Right lobe of liver (tissue), 4 donors: ENCODE measurements around the gene CACNB1.

Source experiments
- CTCF ChIP-seq, 4 donors: fragments of 200-600 bp in 3 of 4; fragments of 450-650 bp in 1 of 4; IDR thresholded peaks; one replicate each; pipeline versions ENCODE4 v1.5.1 to v1.8.0; 2016 to 2022; ENCODE audit warnings: antibody characterized with exemption in 4 of 4, mild to moderate bottlenecking in 2 of 4
- POLR2A ChIP-seq: fragments of 450-650 bp; IDR thresholded peaks from one replicate; pipeline ENCODE4 v1.6.1; 2017; ENCODE audit warnings: antibody characterized with exemption, mild to moderate bottlenecking
- donor health status: DM: no; HTN: no; CAD: no.
- donor health status: DM: no; HTN: no; CAD: no.
- donor health status: DM: no; HTN: yes; CAD: no.

GRCh38 chr17:39218906-39219305, 21.4 kb upstream of the CACNB1 start:
- TF ChIP-seq POLR2A (no peak), CTCF (IDR thresholded peaks at IDR 0.05) (no peak)
